Activated CD8-positive, alpha-beta T cell treated with anti-CD3 and anti-CD28 coated beads for 36 hours (primary cell): ENCODE data around the gene BUB1B. TPM values are rescaled to one million over a fixed set of nuclear protein-coding genes. Genes with fewer than 3 reads are reported as not detected.
"Not testable (repeated sequence)": the region's sequence is repeated elsewhere in the genome, so short reads cannot be mapped to it uniquely, and the experiment has no call there.

Source experiments
- ATAC-seq: fragments of 200-7000 bp; cut with Tn5 transposase; one replicate; pipeline ENCODE4 v1.10.0; 2021; ENCODE audit warnings: mild to moderate bottlenecking, moderate library complexity
- CTCF ChIA-PET: fragments of 350-600 bp; sonication (Branson Sonifier 250); formaldehyde crosslinking; loops from one replicate; lab custom pipeline; 2021; ENCODE audit warnings: antibody characterized with exemption; lab: Charles Lee
- POLR2A ChIA-PET: fragments of 350-600 bp; sonication (Branson Sonifier 250); formaldehyde crosslinking; loops from one replicate; lab custom pipeline; 2021; ENCODE audit warnings: antibody characterized with exemption; lab: Charles Lee
- DNase-seq: peaks from one replicate; pipeline ENCODE4 v3.0.0-alpha.2; 2020
- H3K27ac Mint-ChIP-seq: one replicate; pipeline ENCODE4 v1.8.0; 2021; ENCODE audit warnings: mild to moderate bottlenecking, mixed read lengths
- H3K27me3 Mint-ChIP-seq: one replicate; pipeline ENCODE4 v1.8.0; 2021; ENCODE audit warnings: mixed read lengths
- H3K36me3 Mint-ChIP-seq: one replicate; pipeline ENCODE4 v1.8.0; 2021; ENCODE audit warnings: low read depth, mixed read lengths
- H3K4me1 Mint-ChIP-seq: one replicate; pipeline ENCODE4 v1.8.0; 2021; ENCODE audit warnings: low read depth, mixed read lengths
- H3K4me3 Mint-ChIP-seq: one replicate; pipeline ENCODE4 v1.8.0; 2021; ENCODE audit warnings: mild to moderate bottlenecking, moderate library complexity, mixed read lengths
- H3K9me3 Mint-ChIP-seq: one replicate; pipeline ENCODE4 v1.8.0; 2021; ENCODE audit warnings: mixed read lengths
- intact Hi-C: fragments of 100-400 bp; cut with micrococcal nuclease; formaldehyde crosslinking; loops from one replicate; pipeline ENCODE4 v1.10.0; 2022
- total RNA-seq, 2 experiments: library from RNA; stranded (reverse); gene quantifications; one replicate each; pipeline ENCODE4 v1.2.3, GENCODE V29; 2021
- TF ChIP-seq, protein P1 (sequence below): fragments of 200-600 bp; IDR thresholded peaks from one replicate; pipeline ENCODE4 v1.8.0; 2022; ENCODE audit warnings: antibody characterized with exemption, mild to moderate bottlenecking

Gene BUB1B
- total RNA-seq, 2 experiments from 2014 or later: 79.6 to 82.5 TPM

DNA sequence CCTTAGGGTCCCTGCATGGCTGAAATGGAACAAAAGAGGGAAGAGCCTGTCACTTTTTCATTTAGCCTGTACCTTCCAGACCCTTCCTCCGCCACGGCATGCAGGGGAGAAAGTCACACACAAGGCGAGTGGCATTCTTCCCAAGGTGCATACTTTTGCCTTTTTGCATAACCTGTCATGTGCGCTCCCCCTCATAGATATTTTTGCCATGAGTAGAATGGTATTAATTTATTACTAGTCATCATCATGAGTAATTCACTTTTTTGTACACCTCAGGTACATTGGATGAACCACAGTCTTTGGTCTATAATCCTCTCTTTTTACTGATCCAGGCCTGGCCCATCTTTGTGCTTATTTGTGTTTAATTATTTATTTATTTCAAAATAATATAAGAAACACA is 8.9 kb upstream of the BUB1B start:
- DNase-seq: no peak
- no peak for ATAC-seq
- Mint-ChIP-seq H3K27me3 (no peaks in the 10 kb centered on the region), H3K4me1 (no peaks in the 10 kb centered on the region), H3K4me3 (no peak overlapping the region), H3K36me3 (no peaks in the 10 kb centered on the region), H3K9me3 (no peaks in the 10 kb centered on the region), H3K27ac (no peak overlapping the region)
- intact Hi-C loops: no loop called here
- ChIA-PET POLR2A (no interaction called here), CTCF (no interaction called here)
- TF ChIP-seq, protein P1, sequence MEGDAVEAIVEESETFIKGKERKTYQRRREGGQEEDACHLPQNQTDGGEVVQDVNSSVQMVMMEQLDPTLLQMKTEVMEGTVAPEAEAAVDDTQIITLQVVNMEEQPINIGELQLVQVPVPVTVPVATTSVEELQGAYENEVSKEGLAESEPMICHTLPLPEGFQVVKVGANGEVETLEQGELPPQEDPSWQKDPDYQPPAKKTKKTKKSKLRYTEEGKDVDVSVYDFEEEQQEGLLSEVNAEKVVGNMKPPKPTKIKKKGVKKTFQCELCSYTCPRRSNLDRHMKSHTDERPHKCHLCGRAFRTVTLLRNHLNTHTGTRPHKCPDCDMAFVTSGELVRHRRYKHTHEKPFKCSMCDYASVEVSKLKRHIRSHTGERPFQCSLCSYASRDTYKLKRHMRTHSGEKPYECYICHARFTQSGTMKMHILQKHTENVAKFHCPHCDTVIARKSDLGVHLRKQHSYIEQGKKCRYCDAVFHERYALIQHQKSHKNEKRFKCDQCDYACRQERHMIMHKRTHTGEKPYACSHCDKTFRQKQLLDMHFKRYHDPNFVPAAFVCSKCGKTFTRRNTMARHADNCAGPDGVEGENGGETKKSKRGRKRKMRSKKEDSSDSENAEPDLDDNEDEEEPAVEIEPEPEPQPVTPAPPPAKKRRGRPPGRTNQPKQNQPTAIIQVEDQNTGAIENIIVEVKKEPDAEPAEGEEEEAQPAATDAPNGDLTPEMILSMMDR: no peak

GRCh38 chr15:40154821-40155220 is 6.0 kb upstream of the BUB1B start:
- H3K4me3 Mint-ChIP-seq, DNase-seq, H3K36me3 Mint-ChIP-seq, H3K4me1 Mint-ChIP-seq, CTCF ChIA-PET, ATAC-seq, POLR2A ChIA-PET, H3K9me3 Mint-ChIP-seq, intact Hi-C loops, H3K27ac Mint-ChIP-seq, H3K27me3 Mint-ChIP-seq: not testable (repeated sequence)

DNA sequence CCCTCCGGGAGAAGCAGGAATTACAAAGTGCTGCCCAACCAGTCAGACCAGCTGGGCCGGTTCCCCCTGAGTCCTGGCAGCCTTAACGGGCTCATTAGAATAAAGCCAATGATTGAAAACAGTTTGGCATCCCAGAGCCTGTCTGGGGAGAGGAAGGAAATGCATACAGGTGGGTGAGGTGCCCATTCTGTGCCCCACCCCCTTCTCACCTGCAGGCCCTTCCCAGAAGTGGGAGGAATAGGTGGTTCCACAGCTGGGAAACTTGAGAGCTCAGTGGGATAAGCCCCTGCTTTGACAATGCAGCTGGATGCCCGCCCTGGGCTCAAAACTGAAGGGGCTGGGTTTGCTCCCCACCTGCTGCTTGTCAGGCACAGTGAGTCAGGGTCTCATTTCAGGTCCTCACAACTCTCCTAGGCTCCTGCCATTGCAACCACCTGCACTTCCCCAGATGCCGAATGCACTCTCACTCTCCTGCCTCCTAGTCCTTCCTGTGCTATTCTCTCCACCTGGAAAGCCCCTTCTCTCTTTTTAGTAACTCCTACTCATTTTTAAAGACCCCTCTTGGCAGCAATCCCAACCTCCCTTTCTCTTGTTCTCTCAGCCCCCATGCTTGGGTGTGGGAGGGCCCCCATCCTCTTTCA is 5.5 kb upstream of the BUB1B start:
- Mint-ChIP-seq H3K4me1 (no peaks in the 10 kb centered on the region), H3K36me3 (no peaks in the 10 kb centered on the region), H3K9me3 (no peaks in the 10 kb centered on the region), H3K27me3 (no peaks in the 10 kb centered on the region), H3K4me3 (no peak overlapping the region), H3K27ac (no peak overlapping the region)
- ATAC-seq: no peak
- POLR2A ChIA-PET: no interaction called here
- DNase-seq: no peak
- intact Hi-C loops: no loop called here
- CTCF ChIA-PET: interaction anchor here (1.6 to 1.9 kb wide), 2 partner anchors 49 to 51 kb away, joined by 3 to 9 read pairs; no protein-coding TSS in a partner anchor
- TF ChIP-seq, protein P1: no peak

DNA sequence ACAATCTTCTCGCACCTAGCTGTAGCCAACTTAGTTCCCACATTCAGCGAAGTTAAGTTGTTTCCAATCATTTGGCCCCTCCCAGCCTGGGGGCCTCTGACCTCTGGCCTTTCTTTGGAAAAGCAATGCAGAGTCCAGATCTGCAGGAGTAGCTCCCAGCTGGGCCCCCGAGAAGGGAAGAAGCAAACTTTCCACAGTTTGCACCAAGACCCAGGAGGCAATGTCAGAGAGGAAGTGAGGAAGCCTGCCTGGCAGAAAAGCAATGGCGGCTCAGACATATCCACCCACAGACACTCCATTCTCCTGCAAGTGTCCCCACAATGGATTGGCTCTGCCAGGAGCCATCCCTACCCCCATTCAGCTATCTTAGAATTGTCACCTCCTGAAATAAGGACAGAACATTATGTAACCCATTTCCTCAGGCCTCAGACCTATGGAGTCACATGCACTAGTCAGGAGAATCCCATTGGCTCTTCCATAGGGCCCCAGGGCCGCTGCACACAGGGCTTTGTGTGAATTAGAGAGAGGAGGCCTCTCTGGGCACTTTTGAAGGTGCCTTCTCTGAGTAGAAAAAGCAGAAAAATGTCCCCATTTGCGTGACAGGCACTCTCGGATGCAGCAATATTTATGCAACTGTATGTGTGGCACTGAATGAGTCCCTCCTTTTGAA is 3.0 kb upstream of the BUB1B start:
- no peak for ATAC-seq
- H3K4me3 Mint-ChIP-seq: no peak overlapping the region
- H3K4me1 Mint-ChIP-seq: no peaks in the 10 kb centered on the region
- DNase-seq: no peak
- no peaks in the 10 kb centered on the region for H3K27me3 Mint-ChIP-seq
- no peak overlapping the region for H3K27ac Mint-ChIP-seq
- POLR2A ChIA-PET: interaction anchor here (0.7 to 1.2 kb wide), 2 partner anchors 15 to 52 kb away, joined by 3 to 4 read pairs; no protein-coding TSS in a partner anchor
- TF ChIP-seq, protein P1: no peak
- intact Hi-C loops: no loop called here
- no peaks in the 10 kb centered on the region for H3K9me3 Mint-ChIP-seq
- H3K36me3 Mint-ChIP-seq: no peaks in the 10 kb centered on the region
- CTCF ChIA-PET: interaction anchor here (0.9 to 2.1 kb wide), 3 partner anchors 16 to 110 kb away, joined by 3 to 6 read pairs (median 3); no protein-coding TSS in a partner anchor

GRCh38 chr15:40160021-40160420 is 848 bp upstream of the BUB1B start:
- CTCF ChIA-PET: interaction anchor here (0.6 to 4.6 kb wide), 9 partner anchors 11 to 114 kb away, joined by 3 to 26 read pairs (median 5); partner anchors contain the start of gene BMF
- Mint-ChIP-seq H3K9me3 (no peaks in the 10 kb centered on the region), H3K27ac (no peak overlapping the region), H3K36me3 (peaks cover 10% of the 10 kb centered on the region), H3K4me3 (no peak overlapping the region), H3K27me3 (no peaks in the 10 kb centered on the region), H3K4me1 (peaks cover 4% of the 10 kb centered on the region)
- ATAC-seq (no peak), DNase-seq (no peak)
- POLR2A ChIA-PET: interaction anchor here (1.0 to 1.4 kb wide), 3 partner anchors 10 to 114 kb away, joined by 3 to 4 read pairs (median 3); no protein-coding TSS in a partner anchor
- TF ChIP-seq, protein P1: no peak
- intact Hi-C loops: loop anchor here (5.0 kb wide), 1 partner anchor 113 kb away; no protein-coding TSS in a partner anchor
